GM18858 (cell line): ENCODE data around the gene NLGN1.
"Not testable (repeated sequence)": the region's sequence is repeated elsewhere in the genome, so short reads cannot be mapped to it uniquely, and the experiment has no call there.

Source experiments
- ATAC-seq: cut with Tn5 transposase; IDR thresholded peaks from one replicate; pipeline ENCODE4 v1.9.1; 2021; ENCODE audit not compliant: unreplicated experiment

NLGN1 gene

DNA sequence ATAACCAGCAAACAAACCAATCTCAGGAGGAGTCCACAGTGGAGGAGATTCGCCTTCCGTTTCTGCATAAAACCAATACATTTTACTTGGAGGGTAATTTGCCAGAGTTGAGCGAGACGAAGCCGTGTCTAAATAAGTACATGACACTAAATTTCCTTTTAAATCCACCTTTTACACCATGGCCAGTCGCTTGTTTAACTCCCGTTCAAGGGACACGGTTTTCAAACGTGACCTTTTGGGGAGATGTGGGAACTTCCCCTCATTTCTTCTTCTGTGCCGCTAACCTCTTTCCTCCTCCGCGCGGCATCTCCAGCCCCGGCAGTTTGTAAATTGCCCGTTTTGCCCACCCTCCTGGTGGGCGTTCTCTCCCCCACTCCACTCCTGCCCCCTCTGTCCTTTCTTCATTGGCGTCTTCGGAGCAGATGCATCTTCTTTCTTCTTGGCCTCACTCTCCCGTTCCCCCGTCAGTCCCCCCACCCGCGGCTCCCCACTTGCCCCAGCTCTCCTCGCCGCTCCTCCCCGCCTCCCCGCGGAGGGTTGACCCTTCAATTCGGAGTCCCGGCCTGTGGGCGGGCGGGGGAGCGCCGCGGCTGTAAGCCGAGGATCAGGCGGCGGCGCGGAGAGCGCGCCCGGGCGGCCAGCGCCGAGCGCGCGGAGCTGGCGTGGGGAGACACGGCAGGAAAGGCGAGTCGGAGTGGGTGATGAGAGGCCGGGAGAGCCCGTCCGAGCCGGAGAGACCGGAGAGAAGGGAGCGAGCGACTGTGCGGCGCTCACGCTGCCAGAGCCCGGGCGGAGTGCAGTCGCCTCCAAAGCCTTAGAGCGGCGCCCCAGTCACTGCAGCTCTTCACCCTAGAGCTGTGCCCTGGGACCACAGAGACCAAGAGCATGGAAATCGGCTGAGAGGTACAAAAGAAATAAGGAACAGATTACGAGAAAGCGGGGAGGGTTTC lies at the start of gene NLGN1:
NLGN1 (plus strand) TSS at position 584 of the 950 bp plus-strand sequence.
- no peak for ATAC-seq

DNA sequence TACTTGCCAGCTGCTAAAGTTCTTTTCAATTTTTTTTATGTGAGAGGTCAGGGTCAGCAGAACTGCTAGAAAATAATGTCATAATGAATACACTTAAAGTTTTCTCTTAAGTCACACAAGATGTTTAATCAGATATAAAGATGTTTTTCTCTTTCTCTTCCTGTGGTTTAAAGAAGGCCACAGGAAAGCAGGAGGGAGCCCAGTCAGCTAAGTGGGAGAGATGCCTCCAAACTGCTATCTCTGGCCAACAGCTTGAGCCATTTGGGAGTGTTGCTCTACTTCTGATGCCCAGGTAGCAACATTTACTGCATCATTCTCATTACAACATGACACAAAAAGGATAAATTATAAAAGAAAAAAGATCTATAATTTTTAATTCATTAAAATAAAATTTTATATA lies 45.7 kb upstream of the NLGN1 start:
- ATAC-seq, result no peak

DNA sequence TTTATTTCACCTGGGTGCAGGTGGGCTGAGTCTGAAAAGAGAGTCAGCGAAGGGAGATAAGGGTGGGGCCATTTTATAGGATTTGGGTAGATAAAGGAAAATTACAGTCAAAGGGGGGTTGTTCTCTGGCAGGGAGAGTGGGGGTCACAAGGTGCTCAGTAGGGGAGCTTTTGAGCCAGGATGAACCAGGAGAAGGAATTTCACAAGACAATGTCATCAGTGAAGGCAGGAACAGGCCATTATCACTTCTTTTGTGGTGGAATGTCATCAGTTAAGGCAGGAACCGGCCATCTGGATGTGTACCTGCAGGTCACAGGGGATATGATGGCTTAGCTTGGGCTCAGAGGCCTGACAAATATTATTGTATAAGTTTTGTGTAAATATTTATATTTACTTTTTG lies 44.4 kb upstream of the NLGN1 start:
- not testable (repeated sequence) for ATAC-seq

DNA sequence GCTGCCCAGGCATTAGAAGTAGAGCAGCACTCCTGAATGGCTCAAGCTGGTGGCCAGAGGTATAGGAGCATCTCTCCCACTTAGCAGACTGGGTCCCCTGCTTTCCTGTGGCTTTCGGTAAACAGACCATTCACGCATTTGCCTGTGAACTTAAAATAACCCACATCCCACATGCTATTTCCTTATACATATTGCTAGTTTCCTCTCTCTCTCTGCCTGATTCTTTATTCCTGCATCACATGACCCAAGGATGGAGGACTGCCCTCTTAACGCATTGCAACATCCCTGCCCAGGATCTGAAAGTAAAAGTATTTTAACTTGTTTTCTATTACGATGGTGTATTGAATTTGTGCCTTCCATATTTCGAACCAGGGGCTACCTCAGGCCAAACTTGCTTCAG lies 43.4 kb upstream of the NLGN1 start:
- no peak for ATAC-seq

DNA sequence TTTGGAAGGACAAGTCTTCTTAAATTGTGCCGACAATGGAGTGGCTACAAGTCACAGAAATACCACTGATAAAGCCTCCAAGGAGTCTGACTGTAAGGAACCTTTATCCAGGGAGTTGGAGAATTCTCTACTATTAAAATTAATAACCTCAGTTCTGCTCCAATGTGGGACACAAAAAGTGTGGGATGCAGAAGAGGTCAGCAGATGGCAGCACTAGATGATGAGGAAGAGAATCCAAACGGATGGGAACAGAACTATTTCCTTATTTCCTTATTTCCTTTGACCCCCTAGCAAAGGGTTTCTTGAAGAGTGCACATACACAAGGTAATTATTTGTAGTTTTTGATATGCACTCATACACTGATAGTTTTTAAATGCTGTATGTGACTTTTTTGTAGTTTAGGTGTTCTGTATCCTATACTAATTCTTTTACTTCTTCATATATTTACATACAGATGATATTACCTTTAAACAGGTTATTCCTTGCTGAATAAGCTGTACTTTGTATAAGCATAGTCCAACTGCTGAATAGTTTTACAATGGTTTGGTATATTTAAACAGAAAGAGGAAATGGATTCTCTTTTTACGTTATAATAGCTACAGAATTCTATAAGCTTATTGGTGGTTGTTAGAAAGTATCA lies 25.6 kb upstream of the NLGN1 start:
- ATAC-seq, result no peak

DNA sequence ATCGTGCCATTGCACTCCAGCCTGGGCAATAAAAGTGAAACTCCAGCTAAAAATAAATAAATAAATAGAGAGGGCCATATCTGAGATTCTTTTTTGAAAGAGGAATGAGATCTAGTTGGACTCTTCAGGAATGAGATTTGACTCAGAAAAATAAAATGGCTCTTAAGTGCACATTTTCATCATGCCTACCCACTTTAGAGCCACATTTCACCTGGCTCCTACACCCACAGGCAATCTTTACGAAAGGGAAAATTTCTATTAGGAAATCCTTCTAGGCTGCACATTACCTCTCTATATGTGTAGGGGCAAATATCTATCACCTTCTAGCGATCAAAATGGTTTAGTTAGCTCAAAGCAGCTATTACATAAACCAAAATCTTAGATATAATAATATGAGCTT lies 16.9 kb upstream of the NLGN1 start:
- ATAC-seq, result no peak

DNA sequence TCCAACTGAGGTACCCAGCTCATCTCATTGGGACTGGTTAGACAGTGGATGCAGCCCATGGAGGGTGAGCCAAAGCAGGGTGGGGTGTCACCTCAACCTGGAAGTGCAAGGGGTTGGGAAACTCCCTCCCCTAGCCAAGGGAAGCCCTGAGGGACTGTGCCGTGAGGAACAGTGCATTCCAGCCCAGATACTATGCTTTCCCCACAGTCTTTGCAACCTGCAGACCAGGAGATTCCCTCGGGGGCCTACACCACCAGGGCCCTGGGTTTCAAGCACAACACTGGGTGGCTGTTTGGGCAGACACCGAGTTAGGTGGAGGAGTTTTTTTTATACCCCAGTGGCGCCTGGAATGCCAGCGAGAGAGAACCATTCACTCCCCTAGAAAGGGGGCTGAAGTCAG lies 15.6 kb upstream of the NLGN1 start:
- not testable (repeated sequence) for ATAC-seq

DNA sequence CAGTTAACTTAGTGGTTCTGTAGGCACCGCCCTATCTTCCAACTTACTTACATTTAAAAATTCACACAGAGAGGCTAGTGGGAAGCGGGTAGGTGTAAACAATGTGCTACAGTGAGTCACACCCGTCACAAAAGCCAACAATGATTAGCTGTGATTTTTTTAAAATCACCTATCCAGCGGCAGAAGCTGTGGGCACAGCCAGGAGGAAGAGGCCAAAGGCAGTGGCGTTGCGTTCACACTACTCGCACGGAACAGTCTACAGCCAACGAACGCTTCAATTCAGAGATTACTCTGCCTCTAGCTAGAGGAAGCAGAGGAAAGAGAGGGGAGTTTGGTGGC lies 2.5 kb upstream of the NLGN1 start:
- ATAC-seq, result peak; percentile 28

DNA sequence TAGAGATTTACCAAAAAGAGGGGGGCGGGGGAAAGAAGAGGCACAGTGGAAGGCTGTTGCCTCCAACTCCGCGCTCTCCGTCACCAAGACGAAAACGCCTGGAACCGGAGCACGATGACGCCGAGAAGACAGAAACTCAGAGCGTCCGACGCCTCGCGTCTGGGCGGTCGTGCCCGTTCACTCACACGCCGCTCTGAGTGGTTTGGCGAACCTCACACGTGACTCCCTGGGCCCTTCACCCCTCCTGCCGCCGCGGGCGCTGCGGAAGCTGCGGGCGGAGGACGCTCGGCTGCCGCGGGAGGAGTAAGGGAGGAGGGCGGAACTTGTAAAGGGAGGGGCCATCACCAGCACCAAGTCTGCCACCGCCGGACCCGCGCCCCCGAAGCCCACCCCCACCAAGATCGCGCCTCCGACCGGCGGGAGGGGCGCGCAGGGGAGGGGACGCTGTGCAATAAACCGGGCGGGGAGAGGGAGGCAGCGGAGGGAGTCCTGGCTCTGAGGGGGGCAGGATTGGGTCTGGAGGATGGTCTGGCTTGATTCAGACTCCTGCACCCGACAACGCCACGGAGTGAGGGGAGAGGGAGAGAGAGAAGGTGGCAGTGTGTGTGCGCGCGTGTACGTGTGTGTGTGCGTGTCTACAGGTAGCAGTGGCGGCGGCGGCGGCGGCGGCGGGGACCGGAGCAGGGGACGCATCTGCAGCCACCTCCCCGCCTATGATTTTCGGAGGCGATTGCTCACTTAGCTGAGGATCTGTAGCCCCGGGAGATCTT lies 1.9 kb upstream of the NLGN1 start:
- ATAC-seq, result peak; percentile 88

DNA sequence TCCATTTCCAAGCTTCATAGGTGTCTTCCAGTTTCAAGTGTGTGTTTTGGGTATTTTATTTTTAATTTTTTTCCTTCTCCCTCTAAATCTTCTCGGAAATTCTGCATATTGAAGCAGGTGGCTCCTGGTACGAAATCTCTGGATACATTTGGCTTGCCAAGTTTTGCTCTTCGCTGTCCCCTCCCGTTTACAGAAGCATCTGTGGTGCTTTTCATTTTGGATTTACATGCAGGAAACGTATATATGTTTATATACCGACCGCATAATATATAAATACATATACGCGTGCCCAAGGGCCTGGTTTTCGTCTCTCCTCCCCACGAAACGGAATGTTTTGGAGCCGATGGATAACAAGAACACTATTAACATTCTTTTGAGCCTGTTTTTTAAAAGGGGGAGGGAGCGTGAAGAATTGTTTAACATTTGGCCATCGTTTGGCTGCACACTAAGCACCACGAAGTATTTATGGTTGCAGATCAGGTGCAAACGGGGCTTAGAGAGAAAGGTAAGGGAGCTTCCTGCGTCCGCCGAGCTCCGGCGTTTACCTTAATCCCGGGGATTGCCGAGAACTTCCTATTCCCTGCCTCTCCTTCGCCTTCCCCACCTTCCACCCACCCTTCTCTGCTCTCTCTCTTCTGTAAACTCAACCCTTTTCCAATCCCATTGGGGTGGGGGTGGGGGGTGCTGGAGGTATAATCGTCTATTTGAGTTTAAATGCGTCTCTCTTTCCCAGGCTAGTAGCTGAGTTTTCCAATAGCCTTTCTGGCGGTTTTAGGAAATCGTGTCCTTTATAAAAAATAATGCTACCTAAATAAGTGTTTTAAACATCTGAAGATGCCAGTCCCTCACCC lies 1.1 kb upstream of the NLGN1 start:
- no peak for ATAC-seq

DNA sequence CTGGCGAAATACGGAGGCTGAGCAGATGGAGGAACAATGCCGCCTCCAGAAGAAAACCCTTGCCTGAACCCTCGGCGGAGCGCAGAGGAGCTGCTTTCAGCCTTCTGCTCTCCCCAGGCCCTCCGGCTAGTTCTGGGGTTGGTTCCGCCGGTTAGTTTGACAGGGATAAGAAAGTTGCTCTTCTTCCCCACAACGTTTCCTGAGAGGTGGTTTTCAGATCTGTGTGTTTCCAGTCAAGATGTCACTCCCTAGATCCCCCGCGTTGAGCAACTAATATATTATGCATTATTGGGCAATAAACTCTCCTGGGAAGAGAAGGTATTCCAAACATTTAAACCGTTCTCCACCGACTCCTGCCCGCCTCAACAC lies 551 bp downstream of the NLGN1 start:
- no peak for ATAC-seq

DNA sequence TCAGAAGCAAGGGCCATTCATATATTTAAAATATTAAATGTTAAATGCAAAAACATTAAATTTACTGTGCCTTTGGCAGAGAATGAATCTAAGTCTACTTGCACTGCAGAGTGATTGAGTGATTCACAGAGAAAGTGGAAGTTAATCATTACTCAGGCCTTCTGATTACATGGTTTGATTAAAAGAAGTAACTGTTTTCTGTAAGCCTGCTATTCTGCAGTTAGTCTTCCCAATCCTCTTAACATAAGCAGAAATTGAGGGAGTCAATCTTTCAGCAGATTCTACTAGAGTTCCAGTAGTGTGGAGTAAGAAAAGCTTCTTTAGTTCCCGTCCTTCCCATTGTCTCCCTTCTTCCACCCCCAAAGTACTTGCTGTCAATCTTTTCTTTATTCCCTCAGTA lies 1.5 kb downstream of the NLGN1 start:
- ATAC-seq, result no peak

DNA sequence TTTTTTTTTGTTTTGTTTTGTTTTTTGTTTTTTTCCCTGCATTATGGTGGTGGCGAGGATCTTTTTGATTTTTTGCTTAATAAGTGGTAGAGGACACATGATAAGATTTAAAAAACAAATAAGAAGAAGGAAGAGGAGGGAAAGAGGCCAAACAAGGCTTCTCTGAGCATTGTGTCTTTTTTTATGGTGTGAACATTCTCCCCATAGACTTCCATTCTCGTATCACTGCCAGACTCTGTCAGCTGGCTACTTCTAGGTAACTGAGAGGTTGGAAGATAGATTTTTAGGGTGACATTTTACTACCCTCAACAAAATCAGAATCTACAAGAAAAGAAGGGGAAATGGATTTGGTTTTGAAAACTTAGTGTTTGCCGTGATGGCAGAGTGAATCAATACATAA lies 3.8 kb downstream of the NLGN1 start:
- ATAC-seq, result no peak

DNA sequence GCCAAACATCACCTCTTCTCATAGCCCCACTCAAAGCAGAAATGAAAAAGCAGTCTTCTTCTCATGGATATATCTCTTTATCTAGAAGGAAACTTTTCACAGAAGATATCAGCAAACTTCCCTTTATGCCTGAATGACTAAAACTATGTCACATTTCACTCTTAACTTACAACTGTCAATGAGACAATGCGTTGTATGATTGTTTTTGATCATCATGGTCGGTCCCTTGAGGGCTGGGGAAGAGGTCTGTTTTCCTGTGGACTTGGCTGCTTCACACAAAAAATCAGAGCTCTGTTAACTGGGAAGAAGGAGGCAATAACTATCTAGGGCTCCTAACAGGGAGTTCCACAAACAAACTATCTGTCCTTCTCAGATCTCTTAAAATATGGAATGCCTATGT lies 5.1 kb downstream of the NLGN1 start:
- no peak for ATAC-seq

DNA sequence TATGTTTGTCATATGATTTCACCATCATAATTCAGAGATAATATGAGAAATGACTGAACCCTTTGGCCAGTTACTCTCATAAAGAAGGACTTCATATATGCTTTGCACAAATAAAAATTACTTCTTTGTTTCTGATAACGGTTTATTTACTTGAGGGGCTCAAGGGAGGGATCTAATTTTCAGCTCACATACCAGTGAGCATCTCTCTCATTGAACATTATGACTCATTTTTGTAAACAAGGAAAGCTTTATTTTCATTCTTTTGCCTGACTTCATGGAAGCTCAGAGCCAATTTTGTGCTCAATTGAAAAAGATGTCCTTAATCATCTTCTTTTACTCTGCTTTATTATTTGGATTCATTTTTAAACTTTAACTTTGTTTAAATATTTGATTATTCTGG lies 5.8 kb downstream of the NLGN1 start:
- no peak for ATAC-seq

DNA sequence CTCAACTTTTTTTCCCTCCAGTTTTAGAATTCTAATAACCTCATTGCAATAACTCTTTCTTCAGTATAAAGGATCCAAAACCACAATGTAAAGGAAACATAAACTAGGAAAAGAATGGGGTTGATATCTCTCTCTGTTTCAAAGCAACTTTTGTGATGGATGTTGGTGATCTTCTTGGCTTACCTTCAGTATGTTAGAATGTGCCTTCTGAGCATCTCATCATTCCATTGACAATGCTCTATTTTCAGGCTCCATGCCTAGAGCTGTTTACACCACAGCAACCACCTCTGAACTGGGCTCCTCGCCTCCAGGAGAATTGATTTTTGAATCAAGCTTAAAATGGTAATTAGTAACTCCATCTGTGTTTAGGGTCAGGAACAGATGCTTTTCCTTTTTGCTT lies 6.6 kb downstream of the NLGN1 start:
- ATAC-seq, result no peak

DNA sequence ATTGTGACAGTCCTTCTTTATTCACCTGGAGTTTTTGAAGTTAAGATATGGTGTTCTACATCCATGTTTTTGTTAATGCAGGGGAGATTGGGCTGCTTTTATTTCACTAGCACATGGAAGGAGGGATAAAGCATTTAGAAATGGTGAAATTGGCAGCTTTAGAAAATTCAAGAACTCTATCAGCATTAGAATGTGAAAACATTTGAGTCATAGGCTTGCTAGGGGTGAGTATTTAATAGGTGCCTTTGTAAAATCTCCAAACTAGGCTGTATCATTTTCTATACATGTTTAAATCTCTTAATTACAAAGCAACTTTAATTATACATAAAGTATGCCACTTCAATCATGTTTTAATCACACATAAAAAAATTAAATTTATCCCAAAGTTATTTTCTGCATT lies 12.9 kb downstream of the NLGN1 start:
- no peak for ATAC-seq

DNA sequence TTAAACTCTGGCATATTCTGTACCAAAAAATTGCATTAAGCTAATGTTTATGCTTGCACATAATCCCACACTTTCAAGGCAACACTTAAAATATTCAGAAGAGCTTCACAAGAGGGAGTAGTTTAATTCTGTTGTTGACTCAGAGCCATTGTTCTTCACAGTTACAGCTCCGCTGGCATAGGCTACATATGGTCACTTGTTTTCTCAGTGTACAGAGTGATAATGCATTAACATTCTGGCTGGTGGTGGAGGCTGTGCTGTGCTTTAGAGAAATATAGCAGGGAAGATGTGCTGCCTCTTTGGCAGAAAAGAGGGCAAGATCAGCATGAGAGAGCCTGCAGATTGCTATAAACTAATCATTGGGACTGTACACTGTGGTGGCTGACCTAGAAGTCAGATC lies 13.3 kb downstream of the NLGN1 start:
- ATAC-seq, result no peak

DNA sequence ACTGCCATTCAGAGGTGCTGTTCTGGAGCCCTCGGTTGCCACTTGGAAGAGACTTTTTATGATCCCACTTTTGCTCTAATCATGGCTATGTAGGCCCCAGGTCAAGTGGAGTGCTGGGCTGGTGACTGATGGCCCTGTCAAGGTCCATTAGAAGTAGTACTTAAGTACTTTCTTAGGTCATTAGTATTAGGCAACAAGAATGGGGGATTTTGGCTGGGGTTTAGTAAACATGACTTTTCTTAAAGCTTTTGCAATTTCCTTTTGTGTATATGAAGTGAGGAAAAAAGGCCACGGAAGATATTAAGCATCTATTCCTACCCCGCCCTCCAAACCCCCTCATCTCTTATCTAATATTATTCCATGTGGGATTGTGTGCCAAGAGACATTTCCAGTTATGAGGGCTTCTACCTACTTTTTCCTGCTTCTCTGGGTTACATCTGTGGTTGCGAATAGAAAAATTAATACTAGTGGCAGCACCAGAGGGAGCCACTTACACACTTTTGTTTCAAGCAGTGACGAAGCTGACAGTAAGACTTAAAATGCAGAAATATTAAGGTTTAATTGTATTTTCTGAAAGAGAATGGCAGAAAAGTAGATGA lies 13.9 kb downstream of the NLGN1 start:
- ATAC-seq, result no peak

DNA sequence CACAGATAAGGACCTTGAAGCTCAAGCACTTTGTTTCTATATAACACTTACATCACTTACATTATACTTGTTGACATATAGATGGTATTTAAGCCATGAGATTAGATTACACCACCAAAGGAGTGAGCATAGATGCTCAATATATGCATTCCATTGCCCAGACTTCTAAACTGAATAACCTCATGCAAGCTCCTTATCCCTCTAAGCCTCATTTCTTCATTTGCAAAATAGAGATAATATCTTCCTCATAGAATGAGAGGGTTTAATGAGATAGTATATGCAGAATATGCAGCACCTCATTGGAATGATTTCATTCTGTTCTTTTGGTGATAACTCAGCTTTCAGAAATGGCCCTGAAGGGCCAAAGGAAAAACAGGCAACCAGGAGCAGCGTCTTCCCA lies 18.5 kb downstream of the NLGN1 start:
- no peak for ATAC-seq

DNA sequence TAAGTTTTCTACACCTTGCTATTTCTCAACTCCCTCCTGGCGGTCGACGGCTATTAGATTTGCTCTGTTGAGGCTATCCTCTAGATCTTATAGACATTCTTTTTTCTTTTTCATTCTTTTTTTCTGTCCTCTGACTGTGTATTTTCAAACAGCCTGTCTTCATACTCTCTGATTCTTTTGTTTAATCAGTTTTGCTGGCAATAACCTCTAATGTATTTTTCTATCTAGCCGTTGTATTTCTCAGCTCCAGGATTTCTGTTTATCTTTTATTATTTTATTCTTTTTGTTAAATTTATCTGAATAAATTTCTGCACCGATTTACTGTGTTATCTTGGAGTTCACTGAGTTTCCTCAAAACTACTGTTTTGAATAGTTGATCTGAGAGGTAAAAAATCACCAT lies 31.5 kb downstream of the NLGN1 start:
- ATAC-seq, result no peak
